Muscle of back (tissue), 11 donors: Measurements from ENCODE around the gene TRMT44. TPM values are rescaled to one million over a fixed set of nuclear protein-coding genes. Genes with fewer than 3 reads are reported as not detected.

Experiments
- DNase-seq, 3 donors: peaks; one replicate each; pipeline versions ENCODE4 v3.0.0 to v3.0.0-alpha.2; 2013
- polyA plus RNA-seq, 10 donors: library from polyadenylated mRNA; unstranded; fragments of 120-200 nt; gene quantifications; one replicate each; pipeline ENCODE4 v1.2.1, GENCODE V29; 2013; ENCODE audit not compliant: insufficient read length in 10 of 10

The TRMT44 gene
- polyA plus RNA-seq, 10 donors: 7.9 to 12.9 (median 10.4) TPM

DNA sequence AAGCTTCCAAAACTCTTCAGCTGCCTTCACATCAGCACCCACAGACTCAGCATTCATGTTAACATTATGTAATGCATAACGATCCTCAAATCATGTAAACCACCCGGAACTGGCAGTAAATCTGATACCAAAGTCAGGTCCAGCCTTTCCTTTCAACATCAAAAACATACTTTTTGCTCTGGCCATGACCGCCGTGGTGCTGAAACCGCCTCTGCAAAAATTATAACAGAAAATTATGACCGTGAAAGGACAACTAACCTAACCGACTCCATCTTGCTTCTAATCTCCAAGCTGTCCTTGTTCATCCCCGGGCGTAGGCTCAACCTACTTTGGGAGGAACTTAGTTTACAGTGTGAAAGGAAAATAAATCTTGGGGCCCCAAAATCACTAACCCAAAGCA is 51.6 kb downstream of the TRMT44 start:
- DNase-seq: no peak

DNA sequence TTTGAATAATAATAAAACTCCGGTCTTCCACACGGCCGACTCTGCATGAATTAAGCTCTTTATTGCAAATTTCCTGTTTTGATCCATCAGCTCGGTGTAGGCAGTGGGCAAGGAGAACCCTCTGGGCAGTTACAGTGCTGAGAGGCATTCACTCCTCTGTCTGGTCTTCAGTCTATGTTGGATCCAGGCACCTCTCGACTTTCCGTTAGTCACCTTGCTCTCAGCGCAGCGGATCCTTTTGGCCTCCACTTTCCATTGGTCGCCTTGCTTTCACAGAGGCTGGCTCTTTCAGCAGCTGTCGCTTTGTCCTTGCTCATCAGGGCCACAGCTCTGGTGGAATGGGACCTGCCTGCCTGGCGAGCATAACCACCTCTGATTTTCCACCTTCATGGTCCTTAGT is 52.9 kb downstream of the TRMT44 start:
- no peak for DNase-seq

DNA sequence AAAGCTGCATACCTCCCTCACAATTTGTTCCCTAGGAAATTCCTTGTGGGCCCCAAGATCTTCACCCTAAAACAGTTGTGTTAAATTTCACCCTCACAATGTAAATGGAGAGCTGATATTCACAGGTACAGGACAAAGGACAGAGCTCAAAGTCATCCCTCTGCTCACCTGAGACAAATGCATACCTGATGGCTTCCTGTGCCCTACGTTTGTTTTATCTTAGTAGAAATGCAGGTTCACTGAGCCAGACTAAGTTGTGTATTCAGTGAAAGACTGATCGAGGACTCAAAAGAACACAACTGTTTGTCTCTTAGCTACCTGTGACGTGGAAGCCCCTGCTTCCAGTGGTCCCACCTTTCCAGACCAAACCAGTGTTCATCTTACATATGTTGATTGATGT is 53.6 kb downstream of the TRMT44 start:
- DNase-seq: no peak

DNA sequence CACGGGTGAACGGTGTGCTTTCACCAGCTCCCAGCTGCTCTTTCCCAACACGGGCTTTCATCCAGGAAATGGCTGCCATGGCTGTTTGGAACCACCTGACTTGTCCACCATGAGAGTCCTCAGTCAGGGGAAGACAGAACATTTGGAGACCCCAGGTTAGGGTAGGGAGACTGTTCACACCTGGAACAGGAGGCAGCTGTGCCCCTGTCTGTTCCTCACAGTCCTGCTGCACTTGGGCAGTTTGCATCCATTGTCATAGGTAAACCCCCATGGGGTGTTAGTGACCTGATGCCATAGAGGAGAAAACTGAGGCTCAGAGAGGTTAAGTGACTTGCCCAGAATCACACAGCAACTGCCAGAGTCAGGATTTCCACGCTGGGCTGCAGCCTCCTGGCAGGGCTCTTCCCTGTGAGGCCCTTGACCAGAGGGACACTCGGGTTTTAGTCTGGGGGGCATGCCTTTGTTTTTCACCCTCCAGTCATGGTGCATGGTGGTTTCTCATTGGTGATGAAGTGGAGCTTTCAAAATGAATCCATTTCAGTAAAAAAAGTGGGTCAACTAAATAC is 54.5 kb downstream of the TRMT44 start:
- no peak for DNase-seq

DNA sequence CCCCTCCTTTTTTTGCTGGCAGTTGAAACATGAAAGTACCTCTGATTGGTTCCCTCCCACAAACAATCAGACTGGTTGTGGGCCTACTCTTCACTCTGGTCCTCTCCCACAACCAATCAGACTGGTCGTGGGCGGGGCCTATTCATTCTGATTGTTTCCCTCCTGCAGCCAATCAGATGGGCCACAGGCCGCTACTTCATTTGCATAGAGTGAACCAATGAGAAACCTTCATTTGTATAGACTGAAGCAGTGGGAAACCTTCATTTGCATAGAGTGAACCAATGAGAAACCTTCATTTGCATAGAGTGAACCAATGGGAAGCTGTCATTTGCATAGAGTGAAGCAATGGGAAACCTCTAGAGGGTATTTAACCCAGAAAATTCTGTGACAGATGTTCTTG is 55.2 kb downstream of the TRMT44 start:
- no peak for DNase-seq

DNA sequence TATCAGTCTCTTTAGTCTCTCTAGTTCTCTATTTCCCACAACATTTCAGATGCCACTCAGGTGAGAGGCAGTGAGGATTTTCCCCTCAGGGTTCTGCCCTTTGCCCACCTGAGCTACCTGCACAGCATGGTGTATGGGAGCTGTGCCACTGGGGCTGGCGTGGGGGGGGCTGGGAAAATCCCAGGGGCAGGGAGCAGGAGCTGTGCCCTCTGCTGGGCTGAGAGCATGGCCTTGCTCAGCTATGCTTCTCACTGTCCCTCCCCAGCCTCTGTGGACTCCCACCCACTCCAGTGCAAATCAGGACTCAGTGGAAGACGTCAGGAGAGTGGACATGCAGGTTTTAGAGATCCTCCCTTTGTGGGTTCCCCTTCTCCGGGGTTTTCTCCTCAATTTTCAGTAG is 57.2 kb downstream of the TRMT44 start:
- DNase-seq: no peak

DNA sequence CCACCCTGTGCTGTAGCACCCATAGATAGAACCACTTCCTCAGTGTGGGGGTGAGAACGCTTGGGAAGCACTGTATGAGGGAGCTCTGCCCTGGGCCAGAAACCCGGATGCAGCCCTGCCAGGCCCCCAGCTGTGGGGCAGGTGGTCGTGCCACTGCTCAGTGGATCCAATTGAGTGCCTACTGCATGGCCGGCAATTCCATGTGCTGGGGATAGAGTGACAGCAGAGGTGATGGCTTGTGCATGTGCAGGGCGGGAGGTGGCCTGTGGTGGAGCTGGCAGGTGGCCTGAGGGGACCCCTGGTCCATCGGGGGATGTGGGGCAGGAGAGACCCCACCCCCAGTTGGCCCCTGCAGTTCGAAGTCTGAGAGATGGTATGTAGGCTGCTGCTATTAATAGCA is 60.4 kb downstream of the TRMT44 start:
- no peak for DNase-seq

DNA sequence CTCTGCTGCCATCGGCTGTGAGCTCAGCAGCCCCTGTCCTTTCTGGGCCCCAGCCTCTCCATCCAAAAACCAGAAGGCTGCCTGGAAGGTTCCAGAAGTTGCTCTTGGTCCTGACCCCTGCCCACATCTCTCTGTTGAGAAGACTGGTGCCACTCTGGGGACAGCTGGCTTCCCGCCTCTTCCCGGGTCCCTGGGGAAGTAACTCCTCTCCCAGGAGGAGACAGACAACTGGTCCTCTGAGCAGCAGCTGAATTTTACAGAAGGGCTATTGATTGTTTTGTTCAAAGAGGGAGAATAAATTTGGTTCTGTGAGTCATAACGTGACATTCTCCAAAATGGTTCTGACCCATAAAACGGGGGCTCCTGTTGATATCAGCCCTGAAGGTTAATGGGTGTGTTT is 61.2 kb downstream of the TRMT44 start:
- no peak for DNase-seq

DNA sequence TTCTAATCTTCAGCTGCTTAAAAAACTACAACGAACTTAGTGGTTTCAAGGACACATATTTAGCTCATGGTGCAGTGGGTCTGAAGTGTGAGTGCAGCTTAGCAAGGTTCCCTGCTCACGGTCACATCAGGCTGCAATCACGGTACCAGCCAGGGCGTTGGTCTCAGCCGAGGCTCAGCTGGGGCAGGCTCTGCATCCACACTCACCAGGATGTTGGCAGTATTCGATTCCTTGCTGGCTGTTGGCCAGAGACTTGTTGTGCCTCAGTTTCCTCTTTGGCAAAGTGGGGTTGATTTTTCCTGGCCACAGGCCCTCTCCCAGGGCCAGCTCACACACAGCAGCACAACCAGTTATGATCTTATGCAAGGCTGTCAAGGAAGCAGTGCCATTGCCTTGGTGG is 61.8 kb downstream of the TRMT44 start:
- DNase-seq: no peak

DNA sequence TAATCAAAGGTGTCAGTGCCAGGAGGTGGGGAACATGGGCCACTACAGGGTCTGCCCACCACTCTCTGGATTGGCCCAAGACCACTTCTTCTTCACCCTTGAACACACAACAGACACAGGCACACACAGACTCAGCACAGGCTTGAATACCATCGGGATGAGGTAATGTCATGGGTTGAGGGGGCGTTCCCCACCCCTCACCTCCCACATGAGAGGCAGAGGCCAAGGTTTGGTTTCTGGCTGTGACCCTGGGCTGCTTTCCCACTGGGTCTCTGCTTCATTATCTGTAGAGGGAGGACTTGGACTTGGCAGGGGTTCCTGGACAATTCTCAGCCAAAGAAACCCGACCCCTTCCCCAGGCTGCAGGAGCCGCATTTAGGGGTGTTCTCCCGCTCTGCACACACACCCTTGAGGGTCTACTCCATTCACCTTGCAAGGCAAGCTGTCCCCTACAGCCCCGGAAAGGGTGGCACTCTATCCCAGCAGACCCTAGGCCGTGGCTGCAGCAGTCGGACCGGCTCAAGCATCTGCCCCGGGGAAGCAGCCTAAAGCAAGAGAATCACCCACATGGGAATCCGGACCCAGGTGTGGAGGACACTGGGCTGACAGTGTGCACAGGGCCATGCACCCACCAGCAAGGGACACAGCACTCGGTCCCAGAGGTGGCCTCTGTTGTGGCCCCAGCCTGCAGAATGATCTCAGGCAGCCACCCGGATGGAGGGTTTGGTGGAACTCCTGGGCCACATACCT is 62.4 kb downstream of the TRMT44 start:
- peak in 2 of 3 donors; percentile 34 to 55 for DNase-seq

DNA sequence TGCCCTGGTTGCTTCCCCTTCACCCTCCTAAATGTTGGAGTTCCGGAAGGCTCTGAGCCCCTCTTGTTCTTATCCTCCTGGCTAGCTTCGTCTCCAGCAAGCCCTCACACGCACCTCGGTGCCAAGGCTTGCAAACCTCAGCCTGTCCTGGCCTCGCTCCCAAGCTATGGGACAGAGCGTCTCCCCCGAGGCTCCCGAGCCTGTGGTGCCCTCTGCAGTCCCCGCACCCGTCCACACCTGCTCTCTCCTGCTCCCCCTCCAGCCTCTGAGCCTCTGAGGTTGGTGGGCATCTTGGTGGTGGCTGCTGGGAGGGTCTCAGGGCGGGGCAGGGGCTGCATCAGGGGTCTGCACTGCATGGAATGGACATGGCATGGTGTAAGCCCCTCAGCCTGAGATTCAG is 63.2 kb downstream of the TRMT44 start:
- DNase-seq: no peak

DNA sequence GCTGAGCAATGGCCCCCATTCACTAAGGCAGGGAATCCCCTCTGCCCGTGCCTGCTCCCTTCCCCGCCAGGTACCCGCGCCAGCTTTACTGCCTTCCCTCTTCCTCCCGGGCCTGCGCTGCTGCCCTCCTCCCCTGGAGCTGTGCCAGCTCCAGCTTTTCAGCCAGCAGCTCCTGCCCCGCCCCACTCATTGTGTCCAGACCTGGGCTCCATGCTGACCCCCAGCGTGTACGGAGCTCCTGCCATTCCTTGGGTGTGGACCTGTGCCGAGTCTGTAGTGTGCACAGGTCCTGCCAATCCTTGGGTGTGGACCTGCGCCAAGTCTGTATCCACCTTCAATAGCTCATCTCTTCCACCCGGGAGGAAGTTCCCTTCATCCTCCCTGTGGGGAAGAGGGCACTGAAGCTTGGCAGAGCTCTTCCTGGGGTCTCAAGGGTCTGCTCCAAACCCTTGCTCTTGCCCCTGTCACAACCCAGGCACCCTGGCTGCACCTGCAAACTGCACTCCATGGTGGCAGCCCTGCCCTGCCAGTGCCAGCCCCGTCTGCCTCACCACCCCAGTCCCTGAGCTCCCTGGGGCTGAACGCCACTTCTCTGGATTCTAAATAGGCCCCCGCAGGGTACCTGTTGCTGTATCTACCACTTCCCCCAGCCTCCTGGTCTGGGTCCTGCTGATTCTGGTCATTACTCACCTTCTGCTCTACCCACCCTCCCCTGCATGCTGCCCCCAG is 63.9 kb downstream of the TRMT44 start:
- DNase-seq: no peak

DNA sequence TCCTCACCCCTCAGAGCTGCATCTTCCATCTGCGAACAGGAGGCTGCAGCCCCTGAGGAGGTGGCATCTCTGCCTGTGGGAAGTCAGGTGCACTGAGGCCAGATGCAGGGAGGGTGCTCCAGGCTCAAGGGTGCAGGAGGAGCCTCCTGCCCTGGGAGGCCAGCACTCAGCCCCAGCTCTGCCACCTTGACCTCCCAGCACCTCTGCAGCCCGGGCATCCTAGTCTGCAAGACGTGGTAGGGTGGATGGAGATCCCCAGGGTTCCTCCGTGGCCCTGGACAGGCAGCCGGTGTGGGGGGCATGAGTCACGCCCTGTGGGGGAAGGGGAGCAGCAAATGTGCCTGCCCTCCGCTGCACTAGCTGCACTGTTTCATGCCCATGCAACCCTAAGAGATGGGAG is 64.7 kb downstream of the TRMT44 start:
- no peak for DNase-seq

DNA sequence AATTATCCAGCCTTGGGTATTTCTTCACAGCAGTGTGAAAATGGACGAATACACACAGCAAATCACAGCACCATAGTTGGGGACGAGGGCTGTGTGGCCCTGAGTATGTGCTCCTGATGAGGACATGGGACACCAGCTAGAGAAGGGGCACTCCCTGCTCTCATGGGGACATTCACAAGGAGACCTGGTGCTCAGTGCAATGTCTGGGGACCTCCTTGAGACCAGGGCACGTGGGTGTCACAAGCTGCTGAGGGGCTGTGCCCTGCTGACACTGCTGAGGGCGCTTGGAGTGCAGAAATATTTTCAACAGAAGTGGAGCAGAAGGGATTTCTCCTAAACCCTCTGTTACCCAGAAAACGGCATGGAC is 65.4 kb downstream of the TRMT44 start:
- no peak for DNase-seq

DNA sequence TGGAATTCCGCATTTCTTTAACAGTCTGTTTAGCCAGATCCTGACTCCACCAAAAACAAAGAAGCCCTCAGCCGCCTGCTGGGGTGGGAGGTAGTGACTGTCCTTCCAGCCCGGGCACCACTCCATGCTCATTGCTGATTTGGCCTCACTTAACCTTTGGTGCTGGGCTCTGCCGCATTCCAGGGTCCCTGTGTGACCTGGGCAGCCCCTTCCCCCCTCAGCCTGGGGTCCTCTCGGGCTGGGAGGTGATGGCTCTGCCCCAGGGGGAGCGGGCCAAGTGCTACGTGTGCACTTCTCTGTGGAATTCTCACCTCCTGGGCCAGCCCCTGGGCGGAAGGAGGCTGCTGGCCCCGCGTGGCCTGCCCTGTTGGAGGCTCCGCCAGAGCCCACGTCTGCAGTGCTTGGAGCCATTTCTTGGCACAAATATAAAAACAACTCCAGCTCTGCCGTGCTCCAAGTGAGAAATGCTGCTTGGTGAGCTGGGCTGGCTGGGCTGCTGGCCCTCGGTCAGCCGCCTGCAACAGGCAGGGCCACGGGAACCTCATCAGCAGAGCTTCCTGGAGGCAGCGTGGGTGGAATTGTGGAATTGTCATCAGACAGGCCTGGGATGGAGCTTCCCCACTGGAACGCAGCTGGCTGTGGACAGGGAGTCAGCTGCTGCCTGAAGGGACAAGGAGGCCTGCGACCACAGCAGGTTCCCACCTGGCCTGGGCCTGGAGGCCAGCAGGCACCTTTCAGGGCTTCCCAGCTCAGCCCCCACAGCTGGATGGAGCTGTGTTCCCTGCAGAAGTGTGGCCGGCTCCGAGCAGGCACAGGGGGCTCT is 66.0 kb downstream of the TRMT44 start:
- peak; percentile 21 to 74 (median 58) for DNase-seq

DNA sequence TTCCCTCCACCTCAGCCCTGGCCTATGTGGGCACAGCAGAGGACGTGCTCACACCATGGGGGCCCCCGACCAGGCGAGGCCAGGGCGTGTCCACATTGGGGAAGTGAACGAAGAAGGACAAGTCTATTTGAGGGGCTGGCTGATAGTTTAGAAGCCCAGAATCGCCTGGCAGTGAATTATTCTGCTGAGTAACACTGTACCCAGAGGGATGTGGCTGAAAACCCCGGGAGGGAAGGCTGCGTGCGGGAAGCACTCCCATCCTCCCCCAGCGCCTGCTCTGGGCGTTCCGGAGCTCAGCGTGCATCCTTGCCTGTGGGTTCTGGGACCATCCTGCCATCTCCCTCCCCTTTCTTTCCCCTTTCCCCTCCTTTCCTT is 66.6 kb downstream of the TRMT44 start:
- no peak for DNase-seq

DNA sequence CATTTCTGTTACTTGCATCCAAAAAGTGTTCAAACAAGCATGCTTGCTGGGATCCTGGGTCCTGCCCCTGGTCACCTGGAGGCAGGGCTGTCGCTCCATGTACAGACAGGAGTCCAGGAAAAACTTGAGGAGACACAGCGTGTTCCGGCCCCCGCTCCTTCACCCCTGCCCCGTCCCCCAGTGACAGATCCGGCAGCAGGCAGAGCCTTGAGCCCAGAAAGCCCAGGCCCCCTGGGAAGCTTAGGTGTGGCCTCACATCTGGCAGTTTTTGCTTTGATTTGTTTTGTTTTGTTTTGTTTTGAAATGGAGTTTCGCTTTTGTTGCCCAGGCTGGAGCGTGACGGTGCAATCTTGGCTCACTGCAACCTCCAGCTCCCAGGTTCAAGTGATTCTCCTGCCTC is 67.0 kb downstream of the TRMT44 start:
- DNase-seq: no peak

DNA sequence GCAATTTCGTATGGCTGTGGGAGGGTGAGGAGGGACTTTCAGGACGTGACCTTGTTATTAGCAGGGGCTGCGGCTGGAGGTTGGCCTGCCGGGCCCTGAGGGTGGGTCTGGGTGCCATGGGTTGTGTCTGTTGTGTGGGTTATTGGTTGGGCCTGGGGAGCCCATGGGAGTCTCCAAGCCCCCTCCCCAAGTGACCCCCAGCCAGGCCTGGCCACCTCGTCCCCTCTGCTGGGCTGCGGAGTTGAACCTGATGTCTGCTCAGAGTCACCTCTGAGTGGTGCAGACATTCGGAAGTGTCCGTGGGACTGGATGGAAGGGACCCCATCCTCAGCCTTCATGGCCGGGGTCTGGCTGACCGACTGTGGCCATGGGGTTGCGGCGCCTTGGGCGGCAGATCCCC is 67.7 kb downstream of the TRMT44 start:
- no peak for DNase-seq

DNA sequence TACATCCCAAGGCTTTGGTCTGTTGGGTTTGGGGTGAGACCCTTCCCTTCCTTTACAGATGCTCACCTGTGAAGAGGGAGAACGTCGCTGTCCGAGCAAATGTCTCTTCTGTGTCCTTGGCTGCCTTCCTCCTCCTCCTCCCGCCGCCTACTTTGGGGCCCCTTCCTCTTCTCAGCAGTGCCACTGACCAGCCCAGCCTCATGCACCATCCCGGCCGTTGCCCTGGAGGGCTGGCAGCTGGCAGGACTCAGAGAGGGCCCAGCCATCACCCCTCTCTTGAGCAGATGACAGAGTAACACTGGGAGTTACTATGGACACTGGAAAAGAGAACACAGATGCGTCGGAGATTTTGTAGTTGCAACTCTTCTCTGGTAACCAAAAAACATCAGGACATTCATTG is 68.2 kb downstream of the TRMT44 start:
- DNase-seq: no peak

DNA sequence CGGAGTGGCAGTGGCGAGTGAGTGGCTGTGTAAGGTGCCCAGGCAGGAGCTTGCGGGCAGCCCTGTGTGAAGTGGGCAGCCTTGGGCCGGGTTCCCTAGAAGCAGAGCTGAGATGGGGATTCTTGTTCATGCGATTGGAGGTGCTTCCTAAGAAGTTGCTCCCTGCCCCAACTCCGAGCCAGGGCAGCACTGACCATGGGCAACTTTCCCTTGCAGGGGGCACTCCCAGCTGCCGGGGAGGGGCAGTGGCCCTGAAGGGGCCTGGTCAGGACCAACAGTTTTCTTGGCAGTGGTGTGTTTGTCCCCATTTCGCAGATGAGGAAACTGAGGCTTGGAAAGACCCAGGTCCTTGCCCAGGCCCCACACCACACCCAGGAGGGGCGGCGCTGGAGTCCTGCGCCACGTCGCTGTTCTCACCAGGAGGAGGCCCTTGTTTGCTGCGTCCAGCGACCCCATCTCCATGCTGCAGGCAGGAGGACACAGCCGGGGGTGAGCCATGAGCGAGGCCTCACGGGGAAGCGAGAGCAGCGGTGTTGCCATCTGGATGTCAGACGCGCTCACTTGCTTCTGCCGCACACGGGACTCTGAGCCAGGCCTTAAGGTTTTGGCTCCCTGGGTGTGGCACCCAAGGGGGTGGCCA is 68.9 kb downstream of the TRMT44 start:
- DNase-seq: no peak

DNA sequence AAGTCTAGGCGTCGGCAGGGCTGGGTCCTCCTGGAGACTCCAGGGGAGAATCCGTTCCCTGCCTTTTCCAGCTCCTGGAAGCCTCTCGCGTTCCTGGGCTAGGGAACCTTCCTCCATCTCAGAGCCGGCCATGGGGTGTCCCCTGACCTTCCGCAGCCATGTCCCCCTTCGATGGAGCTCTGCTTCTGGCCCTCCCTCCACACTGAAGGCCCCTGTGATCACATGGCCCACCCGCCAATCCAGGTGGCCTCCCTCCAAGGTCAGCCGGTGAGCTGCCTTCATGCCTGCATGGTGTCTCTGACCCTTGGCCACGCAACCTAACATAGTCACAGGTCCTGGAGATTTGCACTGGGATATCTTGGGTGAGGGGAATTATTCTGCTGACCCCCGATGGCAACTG is 69.6 kb downstream of the TRMT44 start:
- no peak for DNase-seq
